Mesendoderm (in vitro differentiated cells): ENCODE measurements around the gene RNASE9.

ENCODE experiments used
- DNase-seq: peaks from one replicate; pipeline ENCODE4 v3.0.0; 2013
- H2AK5ac ChIP-seq: 2 replicates; pipeline ENCODE4 v1.6.1; 2013; ENCODE audit warnings: low read length, inconsistent platforms
- H2BK120ac ChIP-seq: 2 replicates; pipeline ENCODE4 v1.6.1; 2013; ENCODE audit warnings: low read depth, mild to moderate bottlenecking, low read length, moderate library complexity, mixed read lengths
- H2BK15ac ChIP-seq: replicated peaks from 2 replicates; pipeline ENCODE4 v1.6.1; 2013; ENCODE audit warnings: low read depth, mild to moderate bottlenecking, moderate library complexity
- H2BK5ac ChIP-seq: 2 replicates; pipeline ENCODE4 v1.6.1; 2013; ENCODE audit warnings: low read length, inconsistent platforms
- H3K18ac ChIP-seq: 2 replicates; pipeline ENCODE4 v1.6.1; 2013; ENCODE audit warnings: mild to moderate bottlenecking, low read length, mixed read lengths
- H3K23ac ChIP-seq: one replicate; pipeline ENCODE4 v1.6.1; 2013; ENCODE audit warnings: low read length
- H3K27ac ChIP-seq: 2 replicates; pipeline ENCODE4 v1.5.1; 2013; ENCODE audit warnings: low read depth, mild to moderate bottlenecking, inconsistent platforms, low read length, moderate library complexity
- H3K27me3 ChIP-seq: 2 replicates; pipeline ENCODE4 v1.6.1; 2013; ENCODE audit warnings: low read length, control low read depth, mild to moderate bottlenecking, inconsistent platforms; ENCODE audit not compliant: insufficient read depth, poor library complexity
- H3K36me3 ChIP-seq: 2 replicates; pipeline ENCODE4 v1.6.1; 2013; ENCODE audit warnings: low read length, inconsistent platforms; ENCODE audit not compliant: control insufficient read depth, insufficient read depth
- H3K4ac ChIP-seq: one replicate; pipeline ENCODE4 v1.6.1; 2013; ENCODE audit warnings: low read depth, mild to moderate bottlenecking, low read length, moderate library complexity
- H3K4me1 ChIP-seq: 2 replicates; pipeline ENCODE4 v1.6.1; 2013; ENCODE audit warnings: low read depth, low read length, inconsistent platforms; ENCODE audit not compliant: control insufficient read depth
- H3K4me2 ChIP-seq: 2 replicates; pipeline ENCODE4 v1.6.1; 2013; ENCODE audit warnings: low read length
- H3K4me3 ChIP-seq: 2 replicates; pipeline ENCODE4 v1.5.1; 2013; ENCODE audit warnings: mild to moderate bottlenecking, low read length
- H3K56ac ChIP-seq: one replicate; pipeline ENCODE4 v1.6.1; 2013; ENCODE audit warnings: low read length
- H3K79me1 ChIP-seq: 2 replicates; pipeline ENCODE4 v1.6.1; 2013; ENCODE audit warnings: low read length, inconsistent platforms
- H3K79me2 ChIP-seq: 2 replicates; pipeline ENCODE4 v1.6.1; 2013; ENCODE audit warnings: mild to moderate bottlenecking, low read length; ENCODE audit not compliant: control insufficient read depth, insufficient read depth
- H3K9ac ChIP-seq: 2 replicates; pipeline ENCODE4 v1.6.1; 2013; ENCODE audit warnings: low read length, inconsistent platforms
- H4K5ac ChIP-seq: one replicate; pipeline ENCODE4 v1.6.1; 2013; ENCODE audit warnings: low read length
- H4K8ac ChIP-seq: one replicate; pipeline ENCODE4 v1.6.1; 2013; ENCODE audit warnings: low read depth, mild to moderate bottlenecking, control low read depth, low read length, moderate library complexity
- WGBS: extraction: QIAGEN DNeasy Blood & Tissue Kit; methylation state at CpG from one replicate; pipeline ENCODE4 v1.1.7; 2013; ENCODE audit warnings: low lambda C conversion rate, missing lambda C conversion rate; ENCODE audit not compliant: insufficient coverage; ENCODE audit errors: extremely low coverage; 5-methylcytosine and 5-hydroxymethylcytosine counted together

RNASE9 gene

GRCh38 chr14:20529806-20530205 is 31.0 kb downstream of the RNASE9 start:
- no CpG with 5 or more reads among the region's 3 CpGs for WGBS
- Histone ChIP-seq H3K18ac (no peak overlapping the region), H3K4ac (no peak overlapping the region), H4K8ac (peak overlapping the region; percentile 76), H2BK5ac (no peak overlapping the region), H3K9ac (no peak overlapping the region), H3K4me1 (no peaks in the 10 kb centered on the region), H2AK5ac (no peak overlapping the region), H3K36me3 (no peaks in the 10 kb centered on the region), H3K79me1 (no peaks in the 10 kb centered on the region), H2BK120ac (no peak overlapping the region), H2BK15ac (no peak overlapping the region), H3K79me2 (no peaks in the 10 kb centered on the region), H3K4me2 (no peak overlapping the region), H3K27me3 (no peaks in the 10 kb centered on the region), H3K4me3 (no peak overlapping the region), H4K5ac (no peak overlapping the region), H3K27ac (no peak overlapping the region), H3K56ac (no peak overlapping the region), H3K23ac (no peak overlapping the region)
- DNase-seq: no peak

GRCh38 chr14:20524027-20524426 is 36.8 kb downstream of the RNASE9 start:
- Histone ChIP-seq H3K4me2 (no peak overlapping the region), H3K79me1 (no peaks in the 10 kb centered on the region), H4K8ac (no peak overlapping the region), H3K18ac (no peak overlapping the region), H2AK5ac (no peak overlapping the region), H3K79me2 (no peaks in the 10 kb centered on the region), H2BK15ac (no peak overlapping the region), H3K23ac (no peak overlapping the region), H3K27me3 (no peaks in the 10 kb centered on the region), H2BK5ac (no peak overlapping the region), H2BK120ac (no peak overlapping the region), H3K56ac (no peak overlapping the region), H3K4me3 (no peak overlapping the region), H3K4me1 (no peaks in the 10 kb centered on the region), H3K4ac (no peak overlapping the region), H4K5ac (no peak overlapping the region), H3K27ac (no peak overlapping the region), H3K36me3 (no peaks in the 10 kb centered on the region), H3K9ac (no peak overlapping the region)
- no peak for DNase-seq
- WGBS: no CpG with 5 or more reads among the region's 2 CpGs

GRCh38 chr14:20522332-20522731 is 38.5 kb downstream of the RNASE9 start:
- no peak overlapping the region for H4K8ac ChIP-seq
- H3K23ac ChIP-seq: no peak overlapping the region
- H3K27me3 ChIP-seq: no peaks in the 10 kb centered on the region
- H2BK120ac ChIP-seq: no peak overlapping the region
- H2BK5ac ChIP-seq: no peak overlapping the region
- H3K18ac ChIP-seq: no peak overlapping the region
- peak; percentile 11 for DNase-seq
- H3K4me1 ChIP-seq: no peaks in the 10 kb centered on the region
- no peak overlapping the region for H3K9ac ChIP-seq
- no CpG with 5 or more reads among the region's 1 CpG for WGBS
- no peaks in the 10 kb centered on the region for H3K79me2 ChIP-seq
- H3K4me3 ChIP-seq: no peak overlapping the region
- no peak overlapping the region for H3K27ac ChIP-seq
- no peak overlapping the region for H2BK15ac ChIP-seq
- no peak overlapping the region for H3K4ac ChIP-seq
- H3K4me2 ChIP-seq: no peak overlapping the region
- H3K36me3 ChIP-seq: no peaks in the 10 kb centered on the region
- no peaks in the 10 kb centered on the region for H3K79me1 ChIP-seq
- no peak overlapping the region for H4K5ac ChIP-seq
- H2AK5ac ChIP-seq: no peak overlapping the region
- H3K56ac ChIP-seq: no peak overlapping the region

- peaks cover 8% of the 10 kb centered on the region for H3K4me1 ChIP-seq
- H3K79me2 ChIP-seq: no peaks in the 10 kb centered on the region
- no peak overlapping the region for H2BK120ac ChIP-seq
- no peaks in the 10 kb centered on the region for H3K79me1 ChIP-seq
- H3K4me2 ChIP-seq: no peak overlapping the region
- no peak overlapping the region for H3K56ac ChIP-seq
- no peak for DNase-seq
- H3K36me3 ChIP-seq: no peaks in the 10 kb centered on the region
- H3K27ac ChIP-seq: no peak overlapping the region
- H3K23ac ChIP-seq: no peak overlapping the region
- H3K18ac ChIP-seq: no peak overlapping the region
- no peak overlapping the region for H3K4ac ChIP-seq
- no peaks in the 10 kb centered on the region for H3K27me3 ChIP-seq
- H2BK5ac ChIP-seq: no peak overlapping the region
- no peak overlapping the region for H4K8ac ChIP-seq
- no peak overlapping the region for H3K4me3 ChIP-seq
- H2AK5ac ChIP-seq: no peak overlapping the region
- no peak overlapping the region for H2BK15ac ChIP-seq
- no peak overlapping the region for H3K9ac ChIP-seq
- no CpG with 5 or more reads among the region's 4 CpGs for WGBS
- no peak overlapping the region for H4K5ac ChIP-seq
Observed at GRCh38 chr14:20516921-20517320, 43.9 kb downstream of the RNASE9 start.

- H2BK15ac ChIP-seq: no peak overlapping the region
- H2BK120ac ChIP-seq: no peak overlapping the region
- no peak overlapping the region for H3K23ac ChIP-seq
- H3K4me3 ChIP-seq: no peak overlapping the region
- no peaks in the 10 kb centered on the region for H3K79me1 ChIP-seq
- no peak for DNase-seq
- no peak overlapping the region for H3K56ac ChIP-seq
- H3K79me2 ChIP-seq: no peaks in the 10 kb centered on the region
- no peak overlapping the region for H3K4me2 ChIP-seq
- H3K4me1 ChIP-seq: peaks cover 8% of the 10 kb centered on the region
- no peak overlapping the region for H4K8ac ChIP-seq
- no peak overlapping the region for H4K5ac ChIP-seq
- no peak overlapping the region for H2BK5ac ChIP-seq
- no peaks in the 10 kb centered on the region for H3K27me3 ChIP-seq
- H3K4ac ChIP-seq: no peak overlapping the region
- no peaks in the 10 kb centered on the region for H3K36me3 ChIP-seq
- H3K9ac ChIP-seq: no peak overlapping the region
- WGBS: no CpG with 5 or more reads among the region's 4 CpGs
- H3K18ac ChIP-seq: no peak overlapping the region
- no peak overlapping the region for H2AK5ac ChIP-seq
- H3K27ac ChIP-seq: no peak overlapping the region
Observed at GRCh38 chr14:20515846-20516245, 45.0 kb downstream of the RNASE9 start.

- H3K79me1 ChIP-seq: no peaks in the 10 kb centered on the region
- no peak overlapping the region for H3K23ac ChIP-seq
- no peak overlapping the region for H3K56ac ChIP-seq
- H3K4ac ChIP-seq: no peak overlapping the region
- H3K4me1 ChIP-seq: peaks cover 8% of the 10 kb centered on the region
- H3K4me2 ChIP-seq: no peak overlapping the region
- H2AK5ac ChIP-seq: no peak overlapping the region
- H3K9ac ChIP-seq: no peak overlapping the region
- no peaks in the 10 kb centered on the region for H3K36me3 ChIP-seq
- WGBS: no CpG with 5 or more reads among the region's 7 CpGs
- H2BK15ac ChIP-seq: no peak overlapping the region
- no peak overlapping the region for H4K5ac ChIP-seq
- no peak overlapping the region for H4K8ac ChIP-seq
- no peak overlapping the region for H2BK120ac ChIP-seq
- no peak overlapping the region for H3K18ac ChIP-seq
- no peak overlapping the region for H3K27ac ChIP-seq
- H3K4me3 ChIP-seq: no peak overlapping the region
- no peaks in the 10 kb centered on the region for H3K79me2 ChIP-seq
- H2BK5ac ChIP-seq: no peak overlapping the region
- no peak for DNase-seq
- H3K27me3 ChIP-seq: no peaks in the 10 kb centered on the region
Observed at GRCh38 chr14:20512177-20512905, 48.5 kb downstream of the RNASE9 start.
